GM18498 (cell line): ENCODE results near the gene STK38.

Experiments
- ATAC-seq: cut with Tn5 transposase; IDR thresholded peaks from one replicate; pipeline ENCODE4 v1.9.1; 2021; ENCODE audit warnings: mild to moderate bottlenecking, moderate library complexity; ENCODE audit not compliant: unreplicated experiment

Gene STK38

DNA sequence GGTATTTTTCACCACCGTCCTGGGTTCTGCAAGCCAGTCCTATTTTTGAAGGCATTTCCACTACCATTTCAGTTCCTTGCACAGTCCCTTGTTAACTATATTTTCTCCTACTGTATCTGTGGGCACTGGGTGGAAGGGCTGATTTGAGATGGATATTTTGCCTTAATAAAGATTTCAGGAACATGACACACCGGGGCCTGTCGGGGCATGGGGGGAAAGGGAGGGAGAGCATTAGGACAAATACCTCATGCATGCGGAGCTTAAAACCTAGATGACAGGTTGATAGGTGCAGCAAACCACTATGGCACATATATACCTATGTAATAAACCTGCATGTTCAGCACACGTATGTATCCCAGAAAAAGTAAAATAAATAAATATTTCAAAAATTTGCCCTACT lies 22.4 kb downstream of the STK38 start:
- no peak for ATAC-seq

GRCh38 chr6:36523936-36524499 lies 23.3 kb downstream of the STK38 start:
- no peak for ATAC-seq

DNA sequence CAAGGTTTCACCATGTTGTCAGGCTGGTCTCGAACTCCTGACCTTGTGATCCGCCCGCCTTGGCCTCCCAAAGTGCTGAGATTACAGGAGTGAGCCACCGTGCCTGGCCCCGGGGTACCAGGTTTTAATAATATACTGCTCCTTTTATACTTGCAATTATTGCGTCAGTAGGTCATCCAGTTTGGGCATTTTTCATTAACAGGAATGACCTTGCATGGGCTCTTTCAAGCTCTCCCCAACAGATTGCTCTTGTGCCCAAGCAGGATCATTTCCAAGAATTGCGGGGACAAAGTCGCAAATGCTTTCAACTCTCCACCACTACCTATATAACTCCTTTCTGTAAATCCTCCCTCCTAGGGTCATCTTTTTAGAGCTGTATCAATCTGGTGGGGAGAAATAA lies 23.8 kb downstream of the STK38 start:
- ATAC-seq: no peak

GRCh38 chr6:36519352-36519751 lies 27.9 kb downstream of the STK38 start:
- ATAC-seq: no peak

DNA sequence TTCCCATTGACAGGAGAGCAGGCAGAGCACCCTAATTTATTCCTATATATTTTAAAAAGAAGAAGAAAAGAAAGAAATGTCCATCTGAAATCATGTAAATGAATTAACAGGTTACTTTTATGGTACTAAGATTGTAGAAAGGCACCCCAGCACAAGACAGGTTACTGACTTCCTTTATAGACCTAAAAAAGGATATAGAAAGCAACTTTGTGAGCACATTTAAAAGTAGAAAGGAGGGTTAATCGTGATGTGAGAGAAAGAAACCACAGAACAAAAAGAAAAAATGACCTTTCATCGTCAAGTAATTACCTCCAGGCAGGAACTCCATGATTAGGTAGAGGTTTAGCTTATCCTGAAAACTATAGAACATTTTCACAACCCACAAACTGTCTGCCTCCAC lies 29.9 kb downstream of the STK38 start:
- no peak for ATAC-seq

DNA sequence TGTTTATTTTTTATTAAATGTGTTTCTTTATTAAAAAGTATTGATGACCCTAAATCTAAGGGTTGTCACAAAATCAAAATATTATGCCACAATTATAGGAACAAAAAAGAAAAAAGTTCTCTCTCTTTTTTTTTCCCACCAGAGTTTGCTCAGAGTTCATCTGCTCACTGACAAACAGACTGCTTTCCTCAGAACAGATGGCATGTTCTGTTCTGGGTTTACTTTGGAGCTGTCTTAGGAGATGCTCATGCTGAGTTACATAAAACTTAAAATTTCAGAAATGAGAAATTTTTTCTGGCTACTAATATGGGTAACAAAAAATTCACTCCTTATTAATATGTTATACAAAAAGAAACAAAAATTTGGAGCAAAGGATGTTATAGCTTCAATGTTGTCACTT lies 30.3 kb downstream of the STK38 start:
- ATAC-seq: no peak

GRCh38 chr6:36516559-36516958 lies 30.7 kb downstream of the STK38 start:
- ATAC-seq: no peak

DNA sequence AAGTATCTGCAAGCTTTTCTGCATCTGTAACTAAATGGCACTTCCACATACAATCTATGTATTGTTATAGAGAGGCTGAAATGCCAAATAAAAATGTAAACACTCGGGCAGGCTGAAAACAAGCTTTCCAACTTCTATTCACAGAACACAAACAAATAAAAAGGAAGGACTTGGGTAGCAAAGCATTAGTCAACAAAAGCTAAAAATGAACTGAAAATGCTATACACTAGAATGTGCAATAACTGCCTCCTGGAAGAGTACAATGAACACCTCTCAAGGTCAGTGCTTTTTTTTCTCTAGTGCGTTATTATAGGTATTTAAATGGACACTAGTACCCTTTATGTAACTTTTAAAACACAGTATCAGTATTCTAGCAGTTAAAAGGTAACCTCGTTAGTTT lies 31.4 kb downstream of the STK38 start:
- ATAC-seq: no peak

- ATAC-seq: no peak
Observed at GRCh38 chr6:36514554-36515456, 32.5 kb downstream of the STK38 start.

DNA sequence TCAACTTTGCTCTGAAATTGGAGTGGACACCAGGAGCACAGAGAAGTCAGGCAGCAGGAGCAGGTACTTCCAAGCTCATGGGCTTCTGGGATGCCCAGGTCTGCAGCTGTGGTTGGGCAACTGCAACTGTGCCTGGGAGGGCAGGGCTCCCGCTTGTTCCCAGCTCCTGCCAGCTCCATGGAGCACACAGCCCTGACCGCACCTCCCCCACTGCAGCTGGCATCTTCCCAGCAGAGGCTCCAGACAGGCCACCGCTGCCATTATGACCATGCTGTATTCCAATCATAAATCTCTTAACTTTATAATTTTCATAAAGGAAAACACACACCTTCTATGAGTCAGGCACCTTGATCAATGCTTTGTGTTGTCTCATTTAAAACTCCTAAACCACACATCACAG lies 36.9 kb downstream of the STK38 start:
- ATAC-seq: no peak

- ATAC-seq: no peak
Observed at GRCh38 chr6:36508532-36508931, 38.7 kb downstream of the STK38 start.

- ATAC-seq: no peak
Observed at GRCh38 chr6:36506611-36507010, 40.7 kb downstream of the STK38 start.

DNA sequence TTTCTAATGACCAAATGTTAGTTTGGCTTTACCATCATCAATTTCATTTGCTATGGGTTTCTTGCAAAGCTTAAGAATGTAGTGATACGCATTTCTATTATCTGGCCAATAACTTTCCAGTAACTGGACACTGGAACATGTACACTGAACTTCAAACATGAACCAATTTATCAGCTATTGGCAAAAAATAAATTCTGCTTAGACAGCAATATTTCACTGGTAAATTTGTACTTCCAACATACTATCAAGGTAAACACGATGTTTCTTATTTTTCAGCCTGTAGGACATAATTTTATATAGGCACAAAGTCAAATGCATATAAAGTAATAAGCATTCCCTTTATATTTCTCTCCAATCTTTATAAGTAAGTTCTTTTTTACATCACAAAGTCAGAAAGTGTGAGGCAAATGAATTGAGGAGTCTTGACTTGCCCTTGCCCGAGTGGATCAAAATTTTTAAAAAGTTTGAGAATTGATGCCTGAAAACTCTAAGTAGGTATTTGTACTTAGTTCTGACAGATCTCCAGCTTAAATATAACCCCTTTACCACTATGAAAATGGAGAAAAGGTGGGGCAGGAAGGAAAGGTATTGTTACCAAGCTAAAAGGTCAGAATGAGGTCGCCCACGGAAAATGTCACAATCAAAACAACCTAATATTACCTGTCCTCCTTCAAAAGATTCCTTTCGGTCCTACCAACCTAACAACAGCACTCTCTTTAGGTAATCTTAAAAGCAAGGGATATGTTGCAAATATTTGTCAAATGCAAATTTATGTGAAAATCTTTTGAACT lies 41.3 kb downstream of the STK38 start:
- ATAC-seq: no peak

- no peak for ATAC-seq
Observed at GRCh38 chr6:36504982-36505381, 42.3 kb downstream of the STK38 start.

- ATAC-seq: no peak
Observed at GRCh38 chr6:36504181-36504580, 43.1 kb downstream of the STK38 start.

- no peak for ATAC-seq
Observed at GRCh38 chr6:36501686-36502085, 45.6 kb downstream of the STK38 start.

DNA sequence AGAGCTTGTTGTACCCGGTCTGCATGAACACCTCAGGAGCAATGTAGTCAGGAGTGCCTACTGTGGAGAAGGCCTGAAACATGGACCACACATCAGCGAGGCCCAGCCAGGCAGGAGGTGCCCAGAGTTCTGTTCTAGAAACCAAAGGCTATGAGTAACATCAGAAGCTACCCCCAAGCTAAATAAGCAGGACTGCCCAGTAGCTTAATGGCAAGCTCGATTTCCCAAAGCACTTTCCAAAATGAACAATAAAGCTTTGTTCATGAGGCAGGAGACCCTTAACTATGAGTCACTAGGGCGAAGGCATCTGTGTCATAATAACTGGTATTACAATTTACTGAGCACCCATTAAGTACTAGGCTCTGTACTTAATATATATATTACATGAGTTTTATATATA lies 47.4 kb downstream of the STK38 start:
- no peak for ATAC-seq

- no peak for ATAC-seq
Observed at GRCh38 chr6:36495086-36495485, 52.2 kb downstream of the STK38 start.

- ATAC-seq: no peak
Observed at GRCh38 chr6:36493859-36494258, 53.4 kb downstream of the STK38 start.

DNA sequence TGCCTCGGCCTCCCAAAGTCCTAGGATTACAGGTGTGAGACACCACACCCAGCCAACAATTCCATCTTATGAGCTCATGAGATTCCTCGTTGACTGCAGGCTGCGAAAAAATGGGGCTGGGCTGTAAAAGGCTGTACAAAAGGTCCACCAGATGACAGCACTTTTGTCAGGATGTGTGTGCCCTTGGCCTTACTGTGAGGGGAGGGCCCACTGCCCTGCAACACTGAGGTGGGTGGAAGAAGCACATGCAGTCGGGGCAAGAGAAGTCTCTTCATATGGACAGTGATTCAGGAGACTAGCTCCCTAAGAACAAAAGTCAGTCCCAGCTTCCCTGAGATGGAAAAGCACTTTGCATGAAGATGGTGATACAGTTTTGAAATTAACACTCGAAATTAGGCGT lies 54.0 kb downstream of the STK38 start:
- ATAC-seq: no peak

- ATAC-seq: no peak
Observed at GRCh38 chr6:36492621-36493020, 54.7 kb downstream of the STK38 start.

DNA sequence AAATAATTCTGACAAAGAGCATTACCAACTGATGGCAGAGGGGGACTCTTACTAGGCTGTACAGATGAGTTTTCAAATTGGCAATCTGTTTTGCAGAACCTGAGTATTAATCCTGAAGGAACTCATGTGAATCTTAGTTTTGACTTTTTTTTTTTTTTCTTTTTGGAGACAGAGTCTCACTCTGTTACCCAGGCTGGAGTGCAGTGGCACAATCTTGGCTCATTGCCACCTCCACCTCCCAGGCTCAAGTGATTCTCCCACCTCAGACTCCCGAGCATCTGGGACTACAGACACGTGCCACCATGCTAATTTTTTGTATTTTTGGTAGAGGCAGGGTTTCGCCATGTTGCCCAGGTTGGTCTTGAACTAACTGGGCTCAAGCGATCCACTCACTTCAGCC lies 55.2 kb downstream of the STK38 start:
- ATAC-seq: no peak
